HG03135 (cell line): ENCODE measurements around the gene UCMA.

Source experiments
- ATAC-seq: cut with Tn5 transposase; IDR thresholded peaks from one replicate; pipeline ENCODE4 v1.9.1; 2021; ENCODE audit warnings: mild to moderate bottlenecking, moderate library complexity; ENCODE audit not compliant: unreplicated experiment

Gene UCMA

DNA sequence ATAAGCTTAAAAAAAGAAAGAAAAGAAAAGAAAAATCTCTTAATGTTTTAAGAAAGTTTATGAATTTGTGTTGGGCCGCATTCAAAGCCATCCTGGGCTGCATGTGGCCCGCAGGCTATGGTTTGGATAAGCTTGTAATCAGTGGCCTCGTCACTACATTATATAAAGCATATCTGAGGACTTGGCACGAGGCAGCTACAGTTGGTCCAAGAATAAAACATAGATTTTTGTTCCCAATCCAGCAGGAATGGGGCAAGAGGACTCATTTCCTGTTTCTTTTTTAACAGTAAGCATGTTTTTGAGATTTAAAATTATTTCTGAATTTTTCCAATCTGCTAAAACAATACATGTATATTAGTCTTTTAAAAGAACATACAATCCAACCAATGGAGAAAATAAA is 44.2 kb downstream of the UCMA start:
- ATAC-seq = no peak

GRCh38 chr10:13188593-13188992 is 45.6 kb downstream of the UCMA start:
- no peak for ATAC-seq

DNA sequence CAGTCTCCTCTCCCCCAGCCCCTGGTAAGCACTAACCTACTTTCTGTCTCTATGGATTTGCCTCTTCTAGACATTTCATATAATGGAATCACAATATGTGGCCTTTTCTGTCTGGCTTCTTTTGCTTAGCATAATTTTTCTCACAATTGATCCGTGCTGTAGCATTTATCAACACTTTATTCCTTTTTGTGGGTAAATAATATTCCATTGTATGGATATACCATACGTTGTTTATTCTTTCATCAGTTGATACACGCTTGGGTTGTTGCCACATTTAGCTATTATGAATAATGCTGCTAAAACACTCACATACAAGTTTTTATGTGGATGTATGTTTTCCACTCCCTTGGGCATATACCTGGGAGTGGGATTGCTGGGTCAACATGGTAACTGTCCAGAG is 47.0 kb downstream of the UCMA start:
- ATAC-seq = no peak

GRCh38 chr10:13184730-13185514 is 49.3 kb downstream of the UCMA start:
- no peak for ATAC-seq

GRCh38 chr10:13184276-13184675 is 49.9 kb downstream of the UCMA start:
- ATAC-seq = no peak

GRCh38 chr10:13183625-13184024 is 50.5 kb downstream of the UCMA start:
- ATAC-seq = no peak

DNA sequence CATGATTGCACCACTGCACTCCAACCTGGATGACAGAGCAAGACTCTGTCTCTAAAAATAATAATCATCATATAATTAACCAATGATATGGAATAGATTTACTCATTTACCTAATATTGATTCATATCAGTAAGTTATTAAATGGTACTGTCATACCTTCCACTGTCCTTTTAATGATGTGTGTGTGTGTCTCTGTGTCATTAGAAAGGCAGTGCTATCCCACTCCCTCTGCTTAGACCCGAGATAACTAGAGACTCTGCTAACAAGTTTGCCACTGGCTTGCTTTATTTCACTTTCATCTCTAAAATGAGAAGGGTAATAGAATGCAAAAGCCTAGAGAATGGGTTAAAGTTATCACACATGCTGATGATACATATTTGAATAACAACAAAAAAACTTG is 51.8 kb downstream of the UCMA start:
- ATAC-seq = no peak

DNA sequence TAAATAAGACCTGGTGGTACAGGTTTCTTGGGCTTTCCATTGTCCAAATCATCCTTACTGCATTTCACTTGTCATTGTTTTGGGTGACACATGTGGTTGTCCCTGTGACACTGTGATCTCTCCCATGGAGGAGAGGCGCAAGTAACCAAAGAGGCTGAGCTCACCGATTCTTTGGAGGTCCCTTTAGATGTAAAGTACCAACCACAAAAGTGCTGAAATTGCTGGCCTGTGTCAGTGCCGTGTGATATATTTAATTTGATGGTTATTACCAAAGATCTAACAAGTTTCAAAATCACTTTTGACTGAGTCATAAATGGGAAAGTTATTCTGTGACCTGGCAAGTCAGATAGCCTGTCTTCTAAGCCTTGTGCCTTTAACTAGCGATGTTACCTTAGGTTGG is 53.4 kb downstream of the UCMA start:
- ATAC-seq = no peak

DNA sequence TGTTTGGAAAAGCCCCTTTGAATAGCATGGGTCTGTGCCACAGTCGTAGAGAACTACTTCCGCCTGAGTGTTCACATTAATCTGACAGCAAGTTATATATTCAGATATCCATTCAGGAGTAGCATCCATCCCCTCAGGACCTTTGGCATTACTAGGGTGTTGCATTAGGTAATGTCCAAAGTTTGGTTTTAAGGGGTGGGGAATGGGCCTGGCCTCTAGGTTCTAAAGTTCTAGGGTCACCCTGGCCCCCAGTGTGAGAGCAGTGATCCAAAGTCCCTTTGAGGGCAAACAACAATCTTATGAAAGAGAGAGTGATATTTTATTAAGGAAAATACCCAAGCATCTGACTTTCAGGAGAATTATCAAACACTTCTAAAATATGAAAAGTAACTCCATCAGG is 60.6 kb downstream of the UCMA start:
- ATAC-seq = no peak
